ENCODE data around the gene ADAM21.
"Not testable (repeated sequence)": the region's sequence is repeated elsewhere in the genome, so short reads cannot be mapped to it uniquely, and the experiment has no call there.

The ADAM21 gene

DNA sequence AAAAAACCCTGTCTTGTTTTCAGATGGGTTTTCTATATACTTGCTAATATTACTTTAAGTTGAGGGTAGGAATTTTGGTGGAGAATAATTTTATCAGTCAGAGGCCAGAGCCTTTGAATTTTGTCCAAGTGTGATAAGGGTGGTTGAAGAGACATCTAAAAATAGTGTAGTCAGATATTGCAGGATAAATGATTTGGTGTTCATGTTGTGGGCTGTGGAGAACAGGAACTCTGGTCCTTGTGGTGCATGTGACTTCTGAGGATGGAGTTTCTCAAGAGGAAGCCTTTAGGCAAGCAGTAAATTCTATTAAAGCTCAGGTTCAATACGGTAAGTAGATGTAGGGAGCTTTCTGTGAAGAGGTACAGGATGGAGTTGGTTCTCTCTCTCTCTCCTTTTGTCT is 2.8 kb downstream of the ADAM21 start:
- Mint-ChIP-seq H3K9me3 (no peaks in the 10 kb centered on the region), H3K36me3 (ENCODE audit: low read depth) (no peaks in the 10 kb centered on the region), H3K27me3 (peaks cover 2% of the 10 kb centered on the region), H3K27ac (no peak overlapping the region), H3K4me1 (no peaks in the 10 kb centered on the region), H3K4me3 (no peak overlapping the region)
- ATAC-seq (no peak), DNase-seq (no peak)

DNA sequence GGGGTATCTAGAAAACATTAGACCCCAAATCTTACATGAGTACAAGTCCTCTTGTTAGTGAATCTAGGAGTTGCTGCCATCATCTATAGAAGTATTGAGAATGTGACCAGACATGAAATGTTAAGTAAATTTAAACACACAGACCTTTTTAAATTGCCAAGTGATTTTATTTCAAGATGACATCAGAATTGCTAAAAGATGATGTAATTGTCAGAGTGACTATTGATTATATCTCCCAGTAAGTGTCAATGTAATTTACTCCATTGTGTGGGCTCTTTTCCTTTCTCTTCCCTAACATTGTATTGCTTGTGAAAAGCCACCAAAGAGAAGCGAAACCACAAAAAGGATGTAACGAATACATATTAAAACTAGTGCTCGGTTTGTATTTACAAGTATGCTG is 16.8 kb downstream of the ADAM21 start:
- H3K4me3 Mint-ChIP-seq = no peak overlapping the region
- H3K36me3 Mint-ChIP-seq (ENCODE audit: low read depth) = peaks cover 10% of the 10 kb centered on the region
- peaks cover 2% of the 10 kb centered on the region for H3K27me3 Mint-ChIP-seq
- DNase-seq (no peak), ATAC-seq (no peak)
- no peak overlapping the region for H3K27ac Mint-ChIP-seq
- no peaks in the 10 kb centered on the region for H3K4me1 Mint-ChIP-seq
- no peaks in the 10 kb centered on the region for H3K9me3 Mint-ChIP-seq

DNA sequence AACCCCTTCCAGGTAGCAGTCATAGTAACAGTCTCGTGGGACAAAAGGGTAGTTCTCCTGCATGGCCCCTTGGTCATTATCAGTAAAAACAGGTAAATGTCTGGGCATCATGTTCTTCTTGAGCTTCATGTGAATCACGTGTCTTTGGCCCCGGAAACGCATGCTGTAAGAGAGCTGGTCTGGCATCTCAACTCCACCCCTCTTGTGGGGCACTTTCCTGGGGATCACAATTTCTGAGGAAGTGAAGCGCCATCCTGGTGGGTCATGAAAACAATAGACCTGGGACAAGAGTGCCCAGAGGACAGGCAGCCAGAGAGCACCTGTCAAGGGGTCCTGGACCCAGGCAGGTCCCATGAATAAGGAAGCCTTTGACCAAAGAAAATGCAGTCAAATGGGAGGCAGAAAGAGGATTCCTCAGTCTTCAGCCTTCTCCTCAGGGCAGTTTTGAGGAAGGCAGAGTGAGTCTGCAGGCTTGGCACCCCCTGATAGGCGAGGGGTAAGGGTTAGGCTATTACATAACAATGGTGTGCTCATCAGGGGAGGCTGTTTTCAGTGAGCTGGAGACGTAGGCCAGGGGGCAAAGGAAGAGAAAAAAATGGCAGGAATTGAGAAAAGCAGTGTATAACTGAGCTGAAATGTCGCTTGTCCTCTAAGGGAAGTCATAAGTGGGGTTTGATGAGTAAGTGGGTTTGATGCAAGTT is 19.0 kb downstream of the ADAM21 start:
- not testable (repeated sequence) for H3K9me3 Mint-ChIP-seq, H3K27ac Mint-ChIP-seq, H3K4me3 Mint-ChIP-seq, H3K27me3 Mint-ChIP-seq, H3K4me1 Mint-ChIP-seq, ATAC-seq, DNase-seq
- peaks cover 14% of the 10 kb centered on the region for H3K36me3 Mint-ChIP-seq (ENCODE audit: low read depth)

DNA sequence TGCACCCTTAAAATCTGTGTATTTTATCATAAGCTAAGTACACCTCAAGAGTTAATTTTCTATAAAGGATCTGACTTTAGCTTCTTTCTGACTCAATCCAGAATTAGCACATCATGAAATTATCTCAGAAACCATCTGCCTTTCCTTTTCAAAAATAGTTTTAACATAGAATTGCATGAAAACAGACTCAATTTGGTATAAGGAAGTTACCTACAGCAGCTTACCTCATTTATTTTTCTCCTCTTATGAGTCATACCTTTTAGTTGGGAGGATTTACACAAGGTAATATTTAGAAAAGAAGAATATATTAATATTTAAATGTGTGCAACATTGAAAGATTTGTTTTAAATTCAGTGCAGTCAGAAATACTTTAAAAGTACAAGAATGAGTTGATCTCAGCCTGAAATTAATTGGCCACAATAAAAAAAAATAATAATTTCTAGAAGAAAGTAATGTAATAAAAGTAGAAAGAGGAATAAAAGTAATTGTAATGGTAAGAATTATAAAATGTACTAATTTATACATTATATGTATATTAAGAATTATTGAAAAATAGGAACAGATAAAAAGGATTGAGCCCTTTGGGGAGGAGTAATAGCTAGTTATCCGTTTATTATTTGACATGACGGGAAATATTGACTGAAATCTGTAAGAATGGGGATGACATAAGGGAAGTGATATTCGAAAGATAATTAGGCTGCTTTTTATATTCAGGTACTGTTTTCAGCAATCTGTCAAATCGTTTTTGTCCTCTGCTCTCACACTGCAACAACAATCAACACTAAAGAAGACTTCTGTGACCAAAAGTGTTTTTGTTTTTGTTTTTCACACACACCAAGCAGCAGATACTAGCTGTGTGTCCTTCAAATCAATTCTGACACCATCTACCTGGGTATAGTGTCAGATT is 20.5 kb downstream of the ADAM21 start:
- no peak for DNase-seq
- Mint-ChIP-seq H3K4me1 (no peaks in the 10 kb centered on the region), H3K27ac (no peak overlapping the region), H3K27me3 (no peaks in the 10 kb centered on the region), H3K36me3 (ENCODE audit: low read depth) (peaks cover 16% of the 10 kb centered on the region), H3K9me3 (peaks cover 5% of the 10 kb centered on the region), H3K4me3 (no peak overlapping the region)
- ATAC-seq = no peak

DNA sequence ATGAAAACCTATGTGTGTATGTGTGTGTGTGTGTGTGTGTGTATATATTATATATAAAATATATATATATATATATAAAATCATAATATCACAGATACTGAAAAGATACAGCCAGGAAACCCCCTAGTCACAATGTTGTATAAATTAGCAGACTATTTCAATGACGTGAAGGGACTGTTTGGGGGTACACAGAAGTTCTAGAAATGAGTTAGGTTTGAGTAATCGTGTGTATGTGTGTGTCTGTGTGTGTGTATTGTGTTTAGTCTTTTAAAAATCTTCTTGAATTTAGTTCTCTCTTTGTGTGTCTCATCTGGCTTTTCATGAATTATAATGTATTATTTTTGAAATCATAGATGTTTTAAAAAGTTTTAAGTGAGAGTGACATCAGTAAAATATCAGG is 21.9 kb downstream of the ADAM21 start:
- Mint-ChIP-seq H3K36me3 (ENCODE audit: low read depth) (peaks cover 16% of the 10 kb centered on the region), H3K9me3 (peaks cover 5% of the 10 kb centered on the region), H3K4me3 (no peak overlapping the region), H3K27me3 (no peaks in the 10 kb centered on the region), H3K27ac (no peak overlapping the region), H3K4me1 (no peaks in the 10 kb centered on the region)
- DNase-seq (no peak), ATAC-seq (no peak)

DNA sequence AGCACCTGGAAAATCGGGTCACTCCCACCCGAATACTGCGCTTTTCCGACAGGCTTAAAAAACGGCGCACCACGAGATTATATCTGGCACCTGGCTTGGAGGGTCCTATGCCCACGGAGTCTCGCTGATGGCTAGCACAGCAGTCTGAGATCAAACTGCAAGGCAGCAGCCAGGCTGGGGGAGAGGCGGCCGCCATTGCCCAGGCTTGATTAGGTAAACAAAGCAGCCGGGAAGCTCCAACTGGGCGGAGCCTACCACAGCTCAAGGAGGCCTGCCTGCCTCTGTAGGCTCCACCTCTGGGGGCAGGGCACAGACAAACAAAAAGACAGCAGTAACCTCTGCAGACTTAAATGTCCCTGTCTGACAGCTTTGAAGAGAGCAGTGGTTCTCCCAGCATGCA is 23.5 kb downstream of the ADAM21 start:
- not testable (repeated sequence) for ATAC-seq, H3K9me3 Mint-ChIP-seq, H3K4me1 Mint-ChIP-seq, DNase-seq, H3K27me3 Mint-ChIP-seq, H3K4me3 Mint-ChIP-seq, H3K27ac Mint-ChIP-seq
- peaks cover 11% of the 10 kb centered on the region for H3K36me3 Mint-ChIP-seq (ENCODE audit: low read depth)

DNA sequence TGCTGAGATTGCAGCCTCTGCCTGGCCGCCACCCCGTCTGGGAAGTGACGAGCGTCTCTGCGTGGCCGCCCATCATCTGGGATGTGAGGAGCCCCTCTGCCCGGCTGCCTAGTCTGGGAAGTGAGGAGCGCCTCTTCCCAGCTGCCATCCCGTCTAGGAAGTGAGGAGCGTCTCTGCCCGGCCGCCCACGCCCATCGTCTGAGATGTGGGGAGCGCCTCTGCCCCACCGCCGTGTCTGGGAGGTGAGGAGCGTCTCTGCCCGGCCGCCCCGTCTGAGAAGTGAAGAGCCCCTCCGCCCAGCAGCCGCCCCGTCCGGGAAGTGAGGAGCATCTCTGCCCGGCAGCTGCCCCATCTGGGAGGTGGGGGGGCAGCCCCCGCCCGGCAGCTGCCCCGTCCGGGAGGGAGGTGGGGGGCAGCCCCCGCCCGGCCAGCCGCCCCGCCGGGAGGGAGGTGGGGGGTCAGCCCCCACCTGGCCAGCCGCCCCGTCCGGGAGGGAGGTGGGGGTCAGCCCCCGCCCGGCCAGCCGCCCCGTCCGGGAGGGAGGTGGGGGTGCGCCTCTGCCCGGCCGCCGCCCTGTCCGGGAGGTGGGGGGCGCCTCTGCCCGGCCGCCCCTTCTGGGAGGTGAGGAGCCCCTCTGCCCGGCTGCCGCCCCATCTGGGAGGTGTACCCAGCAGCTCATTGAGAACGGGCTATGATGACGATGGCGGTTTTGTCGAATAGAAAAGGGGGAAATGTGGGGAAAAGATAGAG is 25.6 kb downstream of the ADAM21 start:
- H3K27ac Mint-ChIP-seq; H3K4me3 Mint-ChIP-seq; H3K9me3 Mint-ChIP-seq; H3K27me3 Mint-ChIP-seq; H3K36me3 Mint-ChIP-seq (ENCODE audit: low read depth); DNase-seq; ATAC-seq; H3K4me1 Mint-ChIP-seq: not testable (repeated sequence)

DNA sequence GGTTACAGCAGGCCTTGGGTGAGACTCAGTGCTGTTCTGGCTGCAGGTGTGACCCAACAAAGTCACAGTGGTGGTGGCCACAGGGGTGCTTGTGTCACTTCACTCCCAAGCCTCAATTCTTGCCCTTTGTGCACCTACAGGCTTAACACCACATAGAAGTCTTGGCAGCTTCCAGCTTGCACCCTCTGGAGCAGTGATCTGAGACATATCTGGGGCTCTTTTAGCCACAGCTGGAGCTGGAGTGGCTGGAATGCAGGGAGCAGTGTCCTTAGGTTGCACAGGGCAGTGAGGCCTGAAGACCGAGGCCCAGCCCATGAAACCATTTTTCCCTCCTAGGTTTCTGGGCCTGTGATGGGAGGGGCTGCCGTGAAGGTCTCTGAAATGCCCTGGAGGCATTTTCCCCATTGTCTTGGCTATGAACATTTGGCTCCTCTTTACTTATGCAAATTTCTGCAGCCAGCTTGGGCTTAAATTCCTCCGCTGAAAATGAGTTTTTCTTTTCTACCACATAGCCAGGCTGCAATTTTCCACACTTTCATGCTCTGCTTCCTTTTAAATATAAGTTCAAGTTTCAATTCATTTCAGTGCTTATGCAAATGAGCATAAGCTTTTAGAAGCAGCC is 37.7 kb downstream of the ADAM21 start:
- no peak for DNase-seq
- H3K27ac Mint-ChIP-seq = no peak overlapping the region
- H3K9me3 Mint-ChIP-seq = peaks cover 28% of the 10 kb centered on the region

DNA sequence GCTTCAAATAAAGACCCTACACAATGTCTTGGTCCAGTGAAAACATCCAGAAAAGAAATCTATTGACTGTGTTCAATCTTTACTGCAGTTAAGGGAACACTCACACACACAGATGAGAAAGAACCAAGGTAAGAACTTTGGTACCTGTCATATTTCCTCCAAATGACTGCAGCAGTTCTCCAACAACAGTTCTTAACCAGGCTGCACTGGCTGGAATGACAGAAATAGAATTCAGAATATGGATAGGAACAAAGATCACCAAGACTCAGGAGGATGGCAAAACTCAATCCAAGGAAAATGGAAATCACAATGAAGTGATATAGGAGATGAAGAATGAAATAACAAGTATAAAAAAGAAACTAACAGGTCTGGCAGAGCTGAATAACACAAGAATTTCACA is 46.2 kb downstream of the ADAM21 start:
- no peak overlapping the region for H3K27ac Mint-ChIP-seq
- no peak overlapping the region for H3K4me3 Mint-ChIP-seq
- peaks cover 2% of the 10 kb centered on the region for H3K9me3 Mint-ChIP-seq
- H3K27me3 Mint-ChIP-seq = no peaks in the 10 kb centered on the region
- H3K4me1 Mint-ChIP-seq = no peaks in the 10 kb centered on the region
- no peak for ATAC-seq
- H3K36me3 Mint-ChIP-seq (ENCODE audit: low read depth) = peaks cover 23% of the 10 kb centered on the region
- DNase-seq = no peak

More for the DNA sequence above, 37.7 kb downstream of the ADAM21 start:
- Mint-ChIP-seq H3K4me1 (no peaks in the 10 kb centered on the region), H3K4me3 (no peak overlapping the region), H3K36me3 (ENCODE audit: low read depth) (peaks cover 37% of the 10 kb centered on the region), H3K27me3 (no peaks in the 10 kb centered on the region)
- ATAC-seq = no peak

Measured in activated naive CD8-positive, alpha-beta T cell treated with anti-CD3 and anti-CD28 coated beads, Interleukin-2, amount 50 U/mL, for 24 hours (primary cell).